ENCODE measurements around the gene ZBTB20.
"Not testable (repeated sequence)": the region's sequence is repeated elsewhere in the genome, so short reads cannot be mapped to it uniquely, and the experiment has no call there.

DNA sequence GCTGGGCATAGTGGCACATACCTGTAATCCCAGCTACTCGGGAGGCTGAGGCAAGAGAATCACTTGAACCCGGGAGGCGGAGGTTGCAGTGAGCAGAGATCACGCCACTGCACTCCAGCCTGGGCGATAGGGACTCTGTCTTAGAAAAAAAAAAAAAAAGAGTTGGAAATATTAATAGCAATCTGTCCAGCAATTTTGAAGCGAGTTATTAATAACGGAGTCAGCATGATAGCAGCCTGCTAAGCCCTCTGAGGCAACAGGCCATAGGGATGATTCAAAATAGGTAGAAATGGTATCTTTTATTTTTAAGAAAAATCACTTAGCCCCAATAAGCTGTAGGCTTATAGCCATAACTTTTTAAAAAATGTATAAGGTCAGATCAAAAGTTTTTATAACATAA, 37.0 kb downstream of the ZBTB20 start:
- TF ChIP-seq, protein P1, sequence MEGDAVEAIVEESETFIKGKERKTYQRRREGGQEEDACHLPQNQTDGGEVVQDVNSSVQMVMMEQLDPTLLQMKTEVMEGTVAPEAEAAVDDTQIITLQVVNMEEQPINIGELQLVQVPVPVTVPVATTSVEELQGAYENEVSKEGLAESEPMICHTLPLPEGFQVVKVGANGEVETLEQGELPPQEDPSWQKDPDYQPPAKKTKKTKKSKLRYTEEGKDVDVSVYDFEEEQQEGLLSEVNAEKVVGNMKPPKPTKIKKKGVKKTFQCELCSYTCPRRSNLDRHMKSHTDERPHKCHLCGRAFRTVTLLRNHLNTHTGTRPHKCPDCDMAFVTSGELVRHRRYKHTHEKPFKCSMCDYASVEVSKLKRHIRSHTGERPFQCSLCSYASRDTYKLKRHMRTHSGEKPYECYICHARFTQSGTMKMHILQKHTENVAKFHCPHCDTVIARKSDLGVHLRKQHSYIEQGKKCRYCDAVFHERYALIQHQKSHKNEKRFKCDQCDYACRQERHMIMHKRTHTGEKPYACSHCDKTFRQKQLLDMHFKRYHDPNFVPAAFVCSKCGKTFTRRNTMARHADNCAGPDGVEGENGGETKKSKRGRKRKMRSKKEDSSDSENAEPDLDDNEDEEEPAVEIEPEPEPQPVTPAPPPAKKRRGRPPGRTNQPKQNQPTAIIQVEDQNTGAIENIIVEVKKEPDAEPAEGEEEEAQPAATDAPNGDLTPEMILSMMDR (conservative IDR thresholded peaks at IDR 0.05 in 1 of 2, IDR thresholded peaks at IDR 0.05 in 1 of 2; ENCODE audit: low read depth in 1 of 2, low read length in 2 of 2) = not testable (repeated sequence)
- not testable (repeated sequence) for TF ChIP-seq EZH2 (IDR thresholded peaks at IDR 0.05; ENCODE audit: low read length, missing control alignments)
